Endodermal cell (in vitro differentiated cells): Measurements from ENCODE around the gene CTAGE1. TPM values are rescaled to one million over a fixed set of nuclear protein-coding genes. Genes with fewer than 3 reads are reported as not detected.
"Not testable (repeated sequence)": the region's sequence is repeated elsewhere in the genome, so short reads cannot be mapped to it uniquely, and the experiment has no call there.

Experiments
- DNase-seq: peaks from one replicate; pipeline ENCODE4 v3.0.0-alpha.2; 2017
- H3K27ac ChIP-seq: 2 replicates; pipeline ENCODE4 v1.5.1; 2013; ENCODE audit warnings: mild to moderate bottlenecking, low read depth, low read length, moderate library complexity
- H3K27me3 ChIP-seq: 2 replicates; pipeline ENCODE4 v1.6.1; 2013; ENCODE audit warnings: mild to moderate bottlenecking, low read length, moderate library complexity; ENCODE audit not compliant: insufficient read depth, control insufficient read depth, poor library complexity, severe bottlenecking
- H3K36me3 ChIP-seq: 2 replicates; pipeline ENCODE4 v1.7.0; 2013; ENCODE audit warnings: mild to moderate bottlenecking, low read length, moderate library complexity; ENCODE audit not compliant: control insufficient read depth, insufficient read depth
- H3K4me1 ChIP-seq: one replicate; pipeline ENCODE4 v1.7.0; 2013; ENCODE audit warnings: low read length; ENCODE audit not compliant: control insufficient read depth, insufficient read depth
- H3K4me3 ChIP-seq: 2 replicates; pipeline ENCODE4 v1.5.1; 2013; ENCODE audit warnings: mild to moderate bottlenecking, low read length, moderate library complexity
- H3K9ac ChIP-seq: 2 replicates; pipeline ENCODE4 v1.6.1; 2013; ENCODE audit warnings: mild to moderate bottlenecking, low read length, moderate library complexity; ENCODE audit not compliant: poor library complexity, severe bottlenecking; ENCODE audit errors: extremely low read depth
- H3K9me3 ChIP-seq: 2 replicates; pipeline ENCODE4 v1.6.1; 2013; ENCODE audit warnings: mild to moderate bottlenecking, low read length, moderate library complexity; ENCODE audit not compliant: control insufficient read depth
- H3K27ac Mint-ChIP-seq: 2 replicates; pipeline ENCODE4 v1.8.0; 2020; ENCODE audit warnings: mixed read lengths
- H3K27me3 Mint-ChIP-seq: 2 replicates; pipeline ENCODE4 v1.8.0; 2021; ENCODE audit warnings: mild to moderate bottlenecking, mixed read lengths; ENCODE audit not compliant: insufficient read depth
- H3K36me3 Mint-ChIP-seq: 2 replicates; pipeline ENCODE4 v1.8.0; 2020; ENCODE audit warnings: low read depth, mixed read lengths
- H3K4me1 Mint-ChIP-seq: 2 replicates; pipeline ENCODE4 v1.8.0; 2020; ENCODE audit warnings: mixed read lengths
- H3K4me3 Mint-ChIP-seq: 2 replicates; pipeline ENCODE4 v1.8.0; 2020; ENCODE audit warnings: mild to moderate bottlenecking, moderate library complexity, mixed read lengths
- H3K9me3 Mint-ChIP-seq: 2 replicates; pipeline ENCODE4 v1.8.0; 2020; ENCODE audit warnings: mild to moderate bottlenecking, mixed read lengths
- WGBS, 2 experiments: methylation state at CpG; one replicate each; pipeline versions ENCODE4 v1.1.5 to v1.1.7; 2013; ENCODE audit warnings: missing lambda C conversion rate in 2 of 2, mixed read lengths in 1 of 2; ENCODE audit not compliant: insufficient coverage in 1 of 2, insufficient read length in 1 of 2; 5-methylcytosine and 5-hydroxymethylcytosine counted together
- total RNA-seq, 2 donors: library from RNA; stranded (reverse); fragmentation: NEBNext Ultra II Directional in 1 of 2; extraction: Animal tissue kit (Norgen Biotek cat#: 25700) in 1 of 2; gene quantifications; 2 replicates in 1 of 2; 3 replicates in 1 of 2; pipeline ENCODE4 v1.2.1, GENCODE V29; 2021
- TF ChIP-seq, protein P1 (sequence below): fragments of 200-600 bp; sonication (generic); conservative IDR thresholded peaks from 2 replicates; pipeline ENCODE4 v1.5.0; 2021; ENCODE audit warnings: antibody characterized with exemption, mild to moderate bottlenecking

Gene CTAGE1
- total RNA-seq, 2 donors from 2014 or later: not detected

DNA sequence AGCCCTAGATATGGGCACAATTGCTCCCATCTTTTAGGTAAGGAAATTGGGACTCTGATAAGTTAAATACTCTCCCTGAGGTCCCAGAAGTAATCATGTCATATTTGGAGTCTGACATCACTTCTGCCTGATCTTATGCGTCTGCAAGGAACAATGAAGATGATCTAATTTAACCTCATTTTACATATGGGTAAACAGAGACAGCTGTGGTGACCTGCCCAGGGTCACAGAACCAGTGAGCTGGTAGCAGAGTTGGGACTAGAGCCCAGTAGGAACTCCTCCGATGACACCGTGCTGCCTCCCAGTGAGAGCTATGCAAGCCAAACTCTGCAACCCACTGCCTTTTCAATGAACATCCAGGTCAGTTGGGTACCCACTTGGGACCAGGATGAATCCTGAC lies 17.8 kb downstream of the CTAGE1 start:
- peaks cover 8% of the 10 kb centered on the region for H3K4me1 Mint-ChIP-seq
- Histone ChIP-seq H3K9me3 (peaks cover 9% of the 10 kb centered on the region), H3K4me3 (no peak overlapping the region), H3K9ac (no peak overlapping the region), H3K4me1 (no peaks in the 10 kb centered on the region), H3K36me3 (no peaks in the 10 kb centered on the region), H3K27me3 (no peaks in the 10 kb centered on the region), H3K27ac (no peak overlapping the region)
- 66% methylated on average over 3 of the region's 3 CpGs; no CpG with 5 or more reads in 1 of the 2 experiments for WGBS, 2 experiments
- H3K27ac Mint-ChIP-seq: no peak overlapping the region
- TF ChIP-seq, protein P1, sequence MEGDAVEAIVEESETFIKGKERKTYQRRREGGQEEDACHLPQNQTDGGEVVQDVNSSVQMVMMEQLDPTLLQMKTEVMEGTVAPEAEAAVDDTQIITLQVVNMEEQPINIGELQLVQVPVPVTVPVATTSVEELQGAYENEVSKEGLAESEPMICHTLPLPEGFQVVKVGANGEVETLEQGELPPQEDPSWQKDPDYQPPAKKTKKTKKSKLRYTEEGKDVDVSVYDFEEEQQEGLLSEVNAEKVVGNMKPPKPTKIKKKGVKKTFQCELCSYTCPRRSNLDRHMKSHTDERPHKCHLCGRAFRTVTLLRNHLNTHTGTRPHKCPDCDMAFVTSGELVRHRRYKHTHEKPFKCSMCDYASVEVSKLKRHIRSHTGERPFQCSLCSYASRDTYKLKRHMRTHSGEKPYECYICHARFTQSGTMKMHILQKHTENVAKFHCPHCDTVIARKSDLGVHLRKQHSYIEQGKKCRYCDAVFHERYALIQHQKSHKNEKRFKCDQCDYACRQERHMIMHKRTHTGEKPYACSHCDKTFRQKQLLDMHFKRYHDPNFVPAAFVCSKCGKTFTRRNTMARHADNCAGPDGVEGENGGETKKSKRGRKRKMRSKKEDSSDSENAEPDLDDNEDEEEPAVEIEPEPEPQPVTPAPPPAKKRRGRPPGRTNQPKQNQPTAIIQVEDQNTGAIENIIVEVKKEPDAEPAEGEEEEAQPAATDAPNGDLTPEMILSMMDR: no peak
- H3K9me3 Mint-ChIP-seq: peaks cover 5% of the 10 kb centered on the region
- no peak overlapping the region for H3K4me3 Mint-ChIP-seq
- DNase-seq: no peak
- H3K36me3 Mint-ChIP-seq: no peaks in the 10 kb centered on the region
- H3K27me3 Mint-ChIP-seq: no peaks in the 10 kb centered on the region

DNA sequence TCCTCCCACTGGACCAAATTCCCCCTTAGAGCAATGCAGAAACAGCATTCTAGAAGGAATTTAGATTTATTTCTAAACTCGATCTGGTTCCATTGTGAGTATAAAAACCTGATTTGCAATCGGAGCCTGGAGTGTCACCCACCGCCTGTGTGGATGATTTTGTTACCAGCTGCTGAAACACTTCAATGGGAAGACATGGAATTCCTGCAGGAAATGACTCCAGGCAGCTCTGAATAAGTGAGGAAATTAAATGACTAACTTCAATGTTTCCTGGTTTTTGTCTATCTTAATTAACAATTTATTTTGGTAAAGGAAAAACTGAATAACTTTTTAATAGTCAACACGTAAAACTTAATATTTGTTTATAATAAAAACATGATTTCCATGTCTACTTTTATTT lies 19.3 kb downstream of the CTAGE1 start:
- Histone ChIP-seq H3K4me3 (no peak overlapping the region), H3K9ac (no peak overlapping the region), H3K27me3 (no peaks in the 10 kb centered on the region), H3K36me3 (no peaks in the 10 kb centered on the region), H3K27ac (no peak overlapping the region), H3K9me3 (no peaks in the 10 kb centered on the region), H3K4me1 (no peaks in the 10 kb centered on the region)
- no peaks in the 10 kb centered on the region for H3K36me3 Mint-ChIP-seq
- no peak overlapping the region for H3K4me3 Mint-ChIP-seq
- no peak for DNase-seq
- H3K27me3 Mint-ChIP-seq: no peaks in the 10 kb centered on the region
- TF ChIP-seq, protein P1: no peak
- H3K27ac Mint-ChIP-seq: no peak overlapping the region
- peaks cover 8% of the 10 kb centered on the region for H3K4me1 Mint-ChIP-seq
- no peaks in the 10 kb centered on the region for H3K9me3 Mint-ChIP-seq
- WGBS, 2 experiments: 58 to 81% methylated on average over 2 to 3 of the region's 4 CpGs

DNA sequence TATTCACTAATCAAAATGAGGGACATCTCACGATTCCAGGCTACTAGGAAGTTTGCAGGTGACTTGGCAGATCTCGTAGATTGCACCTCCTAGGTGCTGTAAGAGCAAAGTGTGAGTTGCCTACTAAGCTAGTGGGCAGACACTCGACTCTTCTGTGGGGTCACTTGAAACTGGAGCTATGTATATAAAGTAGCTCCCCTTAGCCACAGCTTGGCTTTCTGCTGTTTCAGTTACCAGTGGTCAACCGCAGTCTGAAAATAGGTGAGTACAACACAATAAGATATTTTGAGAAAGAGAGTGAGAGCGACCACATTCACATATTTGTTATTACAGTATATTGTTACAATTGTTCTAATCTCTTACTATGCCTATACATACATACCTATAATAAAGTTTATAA lies 23.3 kb downstream of the CTAGE1 start:
- Mint-ChIP-seq H3K27ac (no peak overlapping the region), H3K9me3 (no peaks in the 10 kb centered on the region), H3K36me3 (no peaks in the 10 kb centered on the region), H3K27me3 (no peaks in the 10 kb centered on the region), H3K4me3 (no peak overlapping the region), H3K4me1 (no peaks in the 10 kb centered on the region)
- Histone ChIP-seq H3K36me3 (no peaks in the 10 kb centered on the region), H3K9me3 (no peaks in the 10 kb centered on the region), H3K4me3 (no peak overlapping the region), H3K4me1 (no peaks in the 10 kb centered on the region), H3K9ac (no peak overlapping the region), H3K27me3 (no peaks in the 10 kb centered on the region), H3K27ac (no peak overlapping the region)
- 90% methylated on average over 3 to 4 of the region's 5 CpGs for WGBS, 2 experiments
- TF ChIP-seq, protein P1: no peak
- no peak for DNase-seq

DNA sequence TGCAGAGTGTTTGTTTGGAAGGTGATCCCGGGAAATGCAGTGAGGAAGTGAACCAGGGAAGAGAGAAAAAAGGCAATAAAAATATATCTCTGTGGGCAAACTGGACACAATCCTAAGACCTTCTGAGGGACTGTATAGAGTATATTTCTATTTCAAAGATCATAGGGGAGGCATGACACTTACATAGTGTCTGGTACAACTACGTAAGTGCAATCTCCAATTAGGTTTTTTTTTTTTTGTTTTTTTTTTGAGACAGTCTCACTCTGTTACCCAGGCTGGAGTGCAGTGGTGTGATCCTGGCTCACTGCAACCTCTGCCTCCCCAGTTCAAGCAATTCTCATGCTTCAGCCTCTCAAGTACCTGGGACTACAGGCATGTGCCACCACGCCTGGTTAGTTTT lies 24.6 kb downstream of the CTAGE1 start:
- DNase-seq, H3K36me3 Mint-ChIP-seq, H3K9me3 ChIP-seq, H3K36me3 ChIP-seq, H3K9me3 Mint-ChIP-seq, H3K27ac ChIP-seq, H3K27me3 ChIP-seq, H3K9ac ChIP-seq, H3K27ac Mint-ChIP-seq, H3K4me3 ChIP-seq, H3K4me1 Mint-ChIP-seq, H3K4me3 Mint-ChIP-seq, H3K4me1 ChIP-seq, H3K27me3 Mint-ChIP-seq: not testable (repeated sequence)
- WGBS, 2 experiments: 82 to 91% methylated on average over 1 to 3 of the region's 3 CpGs
